ENCODE results near the gene KHDC3L.

DNA sequence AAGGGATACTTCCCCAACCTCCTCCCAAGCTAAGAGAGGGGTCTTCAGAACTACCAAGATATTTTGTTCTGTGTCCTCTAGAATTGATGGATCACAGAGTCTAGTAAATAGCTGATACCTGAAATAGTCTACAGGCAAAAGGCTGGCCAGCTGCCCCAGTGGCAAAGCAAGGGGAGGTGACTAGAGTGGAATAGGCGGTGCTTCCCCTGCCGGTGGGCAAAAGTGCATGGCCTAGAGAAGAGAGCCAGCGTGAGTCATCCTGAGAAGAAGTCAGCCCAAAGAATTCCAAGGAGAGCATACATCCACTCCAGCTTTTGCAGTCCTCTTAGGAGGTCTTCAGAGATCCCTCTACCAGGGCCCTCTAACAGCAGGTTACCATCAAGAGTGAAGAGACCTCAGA is 23.1 kb upstream of the KHDC3L start:
- no peak for TF ChIP-seq CTCF (IDR thresholded peaks at IDR 0.05)
- TF ChIP-seq POLR2AphosphoS5 (IDR thresholded peaks at IDR 0.05; ENCODE audit: low read depth, low read length): no peak

All from Panc1 (cell line).